HCT116 (cell line): ENCODE data around the gene NHERF2. TPM values are rescaled to one million over a fixed set of nuclear protein-coding genes. Genes with fewer than 3 reads are reported as not detected.

Source experiments
- ATAC-seq: fragments of 200-7000 bp; cut with Tn5 transposase; 2 replicates; pipeline ENCODE4 v1.9.1; 2020; ENCODE audit warnings: mild to moderate bottlenecking, moderate library complexity
- BruUV-seq: library from RNA; stranded (reverse); fragments of 400-500 nt; replicated peaks from 2 replicates; lab custom pipeline; 2021; lab: Mats Ljungman, UMichigan
- CTCF ChIA-PET: fragments of 300-600 bp; sonication (Branson Sonifier 250); formaldehyde crosslinking; loops from one replicate; lab custom pipeline; 2021; ENCODE audit warnings: antibody characterized with exemption; lab: Charles Lee
- POLR2A ChIA-PET: fragments of 300-600, 350-600 bp; sonication (Branson Sonifier 250); formaldehyde crosslinking; loops from one replicate; lab custom pipeline; 2021; ENCODE audit warnings: antibody characterized with exemption; lab: Charles Lee
- RAD21 ChIA-PET, 2 experiments: fragments of 300-600 bp; sonication (Branson Sonifier 250); formaldehyde crosslinking; loops; one replicate each; lab custom pipeline; 2023; ENCODE audit warnings: low total read pairs in 2 of 2; ENCODE audit not compliant: uncharacterized antibody in 2 of 2, unreplicated experiment in 2 of 2, low non-redundant PET in 1 of 2; lab: Charles Lee
- DNase-seq: peaks from one replicate; pipeline ENCODE4 v3.0.0-alpha.2; 2010; ENCODE audit warnings: low read depth, low spot score
- H2AFZ ChIP-seq: fragments of 200-600 bp; shearing (Covaris generic), sonication (generic); 2 replicates; pipeline ENCODE4 v1.6.1; 2017; ENCODE audit warnings: low read depth, mixed run types, mixed read lengths, antibody characterized with exemption, low read length; ENCODE audit not compliant: poor library complexity, severe bottlenecking
- H3K27ac ChIP-seq: 2 replicates; pipeline ENCODE4 v1.5.1; 2012; ENCODE audit warnings: low read depth, low read length
- H3K27me3 ChIP-seq: fragments of 200-600 bp; sonication (generic); 2 replicates; pipeline ENCODE4 v1.6.1; 2016; ENCODE audit warnings: mixed run types, low read length, mixed read lengths; ENCODE audit not compliant: insufficient read depth
- H3K36me3 ChIP-seq, 2 experiments: fragments of 200-500 bp in 1 of 2; fragments of 200-600 bp in 1 of 2; sonication (Bioruptor generic) in 1 of 2; sonication (generic) in 1 of 2; 2 replicates each; pipeline versions ENCODE4 v1.5.1 to v1.6.1; 2014 to 2016; ENCODE audit warnings: low read length in 2 of 2, inconsistent platforms in 1 of 2, mixed read lengths in 1 of 2, mixed run types in 1 of 2; ENCODE audit not compliant: insufficient read depth in 2 of 2, control insufficient read depth in 1 of 2
- H3K4me1 ChIP-seq, 2 experiments: fragments of 200-600 bp in 1 of 2; sonication (generic) in 1 of 2; 2 replicates each; pipeline versions ENCODE4 v1.5.1 to v1.6.1; 2012 to 2017; ENCODE audit warnings: low read length in 2 of 2, inconsistent platforms in 1 of 2, mild to moderate bottlenecking in 1 of 2, mixed read lengths in 1 of 2, mixed run types in 1 of 2, moderate library complexity in 1 of 2; ENCODE audit not compliant: insufficient read depth in 2 of 2, control insufficient read depth in 1 of 2
- H3K4me2 ChIP-seq: fragments of 200-600 bp; sonication (generic); 2 replicates; pipeline ENCODE4 v1.6.1; 2017; ENCODE audit warnings: mixed run types, low read length, mixed read lengths
- H3K4me3 ChIP-seq, 2 experiments: fragments of 200-600 bp in 1 of 2; sonication (generic) in 1 of 2; replicated peaks in 1 of 2; 2 replicates each; pipeline ENCODE4 v1.5.1; 2011 to 2016; ENCODE audit warnings: low read length in 2 of 2, control low read depth in 1 of 2, low read depth in 1 of 2, mild to moderate bottlenecking in 1 of 2, mixed read lengths in 1 of 2, mixed run types in 1 of 2
- H3K79me2 ChIP-seq: fragments of 200-600 bp; sonication (generic); 2 replicates; pipeline ENCODE4 v1.6.1; 2017; ENCODE audit warnings: mild to moderate bottlenecking, mixed run types, low read length, moderate library complexity, mixed read lengths; ENCODE audit not compliant: insufficient read depth
- H3K9ac ChIP-seq: fragments of 200-600 bp; sonication (generic); 2 replicates; pipeline ENCODE4 v1.6.1; 2016; ENCODE audit warnings: low read length, mixed read lengths
- H3K9me2 ChIP-seq: fragments of 200-600 bp; sonication (generic), shearing (Covaris generic); 2 replicates; pipeline ENCODE4 v1.6.1; 2017; ENCODE audit warnings: mixed run types, mild to moderate bottlenecking, moderate library complexity; ENCODE audit not compliant: insufficient read depth
- H3K9me3 ChIP-seq, 2 experiments: fragments of 200-500 bp in 1 of 2; fragments of 200-600 bp in 1 of 2; sonication (Bioruptor generic) in 1 of 2; sonication (generic) in 1 of 2; 2 replicates each; pipeline ENCODE4 v1.6.1; 2014 to 2017; ENCODE audit warnings: low read length in 2 of 2, mixed read lengths in 2 of 2, inconsistent platforms in 1 of 2, low read depth in 1 of 2, mild to moderate bottlenecking in 1 of 2, mixed run types in 1 of 2, moderate library complexity in 1 of 2; ENCODE audit not compliant: control insufficient read depth in 1 of 2, insufficient read depth in 1 of 2
- H4K20me1 ChIP-seq: fragments of 200-600 bp; sonication (generic), shearing (Covaris generic); 2 replicates; pipeline ENCODE4 v1.6.1; 2017; ENCODE audit warnings: mixed run types, mild to moderate bottlenecking, moderate library complexity; ENCODE audit not compliant: insufficient read depth
- CBX3 ChIP-seq: IDR thresholded peaks from 2 replicates; pipeline ENCODE4 v1.6.1; 2012; ENCODE audit warnings: low read depth
- CEBPB ChIP-seq: IDR thresholded peaks from 2 replicates; pipeline ENCODE4 v1.6.1; 2012; ENCODE audit warnings: low read depth
- EGR1 ChIP-seq: IDR thresholded peaks from 2 replicates; pipeline ENCODE4 v1.6.1; 2012; ENCODE audit warnings: low read depth
- EZH2phosphoT487 ChIP-seq: fragments of 200-600 bp; IDR thresholded peaks from 2 replicates; pipeline ENCODE4 v1.6.1; 2018; ENCODE audit warnings: antibody characterized with exemption, borderline replicate concordance
- FOSL1 ChIP-seq: IDR thresholded peaks from 2 replicates; pipeline ENCODE4 v1.6.1; 2012; ENCODE audit warnings: low read depth
- JUND ChIP-seq: IDR thresholded peaks from 2 replicates; pipeline ENCODE4 v1.6.1; 2012
- POLR2A ChIP-seq: IDR thresholded peaks from 2 replicates; pipeline ENCODE4 v1.7.0; 2011; ENCODE audit warnings: borderline replicate concordance; ENCODE audit not compliant: insufficient read depth, insufficient read length; ENCODE audit errors: extremely low read depth
- RAD21 ChIP-seq: IDR thresholded peaks from 2 replicates; pipeline ENCODE4 v1.6.1; 2012; ENCODE audit warnings: low read depth, mild to moderate bottlenecking
- REST ChIP-seq: IDR thresholded peaks from 2 replicates; pipeline ENCODE4 v1.6.1; 2012; ENCODE audit warnings: low read depth
- SIN3A ChIP-seq: IDR thresholded peaks from 2 replicates; pipeline ENCODE4 v1.6.1; 2012; ENCODE audit warnings: low read depth
- SP1 ChIP-seq: IDR thresholded peaks from 2 replicates; pipeline ENCODE4 v1.6.1; 2012; ENCODE audit warnings: low read depth
- SRF ChIP-seq: IDR thresholded peaks from 2 replicates; pipeline ENCODE4 v1.6.1; 2012; ENCODE audit warnings: low read depth
- TCF7L2 ChIP-seq: IDR thresholded peaks from 2 replicates; pipeline ENCODE4 v1.7.0; 2011; ENCODE audit warnings: borderline replicate concordance, inconsistent platforms; ENCODE audit not compliant: insufficient read depth, insufficient read length; ENCODE audit errors: extremely low read depth
- YY1 ChIP-seq: IDR thresholded peaks from 2 replicates; pipeline ENCODE4 v1.6.1; 2011; ENCODE audit warnings: low read length, low read depth, moderate library complexity, mild to moderate bottlenecking; ENCODE audit not compliant: insufficient replicate concordance; ENCODE audit errors: extremely low read depth
- ZBTB33 ChIP-seq: IDR thresholded peaks from 2 replicates; pipeline ENCODE4 v1.6.1; 2011; ENCODE audit warnings: mild to moderate bottlenecking, low read length, moderate library complexity; ENCODE audit not compliant: insufficient replicate concordance; ENCODE audit errors: extremely low read depth
- ZFX ChIP-seq: fragments of 450-650 bp; IDR thresholded peaks from 2 replicates; pipeline ENCODE4 v1.6.1; 2017
- ZNF274 ChIP-seq: fragments of 200-500 bp; sonication (Bioruptor generic); IDR thresholded peaks from 2 replicates; pipeline ENCODE4 v1.6.1; 2014; ENCODE audit warnings: mild to moderate bottlenecking, low read depth, low read length, inconsistent platforms
- intact Hi-C: fragments of 100-400 bp; cut with micrococcal nuclease; formaldehyde crosslinking; loops from 2 replicates; pipeline ENCODE4 v1.10.0; 2022
- total RNA-seq: library from RNA; stranded (reverse); gene quantifications from one replicate; pipeline ENCODE4 v1.2.1, GENCODE V29; 2021; ENCODE audit not compliant: unreplicated experiment
- TF ChIP-seq, protein P1 (sequence below): IDR thresholded peaks from 2 replicates; pipeline ENCODE4 v1.6.1; 2012
- TF ChIP-seq, protein P2 (sequence below), 3 experiments: fragments of 200-600 bp in 1 of 3; sonication (generic) in 1 of 3; IDR thresholded peaks in 2 of 3; conservative IDR thresholded peaks in 1 of 3; 2 replicates each; pipeline ENCODE4 v1.5.1; 2012 to 2017; ENCODE audit warnings: low read depth in 2 of 3, low read length in 2 of 3, antibody characterized with exemption in 1 of 3, borderline replicate concordance in 1 of 3, control low read depth in 1 of 3, mild to moderate bottlenecking in 1 of 3, mixed read lengths in 1 of 3, mixed run types in 1 of 3, moderate library complexity in 1 of 3; ENCODE audit not compliant: insufficient read depth in 1 of 3

Gene NHERF2
- total RNA-seq, 1 experiment from 2014 or later, result 58.4 TPM

DNA sequence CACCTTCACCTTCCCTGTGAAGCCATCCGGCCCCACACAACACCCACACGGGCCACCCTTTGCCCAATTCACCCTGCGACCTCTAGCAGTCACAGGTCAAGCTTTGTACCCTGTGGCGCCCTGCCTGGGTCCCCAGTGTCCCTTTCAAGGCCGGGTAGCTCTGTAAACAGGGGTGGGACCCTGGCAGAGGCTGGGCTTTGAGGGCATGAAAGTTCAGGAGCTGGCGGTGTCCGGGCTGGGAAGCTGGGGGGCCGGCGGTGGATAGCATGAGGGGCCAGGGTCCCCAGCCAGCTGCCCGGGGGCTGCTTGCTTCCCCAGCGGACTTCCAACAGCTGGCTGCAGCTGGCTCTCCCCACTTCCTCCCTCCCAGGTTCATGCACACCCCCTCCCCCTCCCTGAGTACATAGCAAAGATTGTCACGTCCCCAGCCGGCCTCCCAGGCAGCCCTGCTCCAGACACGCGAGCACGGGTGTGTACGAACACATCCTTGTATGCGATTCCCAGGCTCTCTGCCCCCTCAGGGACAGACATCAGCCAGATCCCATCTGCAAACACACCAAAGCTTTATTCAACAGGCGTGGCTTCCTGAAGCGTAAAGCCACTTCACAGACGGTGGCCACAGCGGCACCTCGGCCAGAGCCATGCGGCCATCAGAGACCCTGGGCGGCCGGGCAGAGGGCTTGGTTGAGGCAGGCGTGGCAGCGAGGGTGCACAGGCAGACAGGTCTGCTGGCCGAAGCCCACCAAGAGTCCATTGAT is 12.8 kb downstream of the NHERF2 start:
- H3K79me2 ChIP-seq, result no peaks in the 10 kb centered on the region
- H3K9me3 ChIP-seq, result no peaks in the 10 kb centered on the region
- no peak overlapping the region for H3K4me3 ChIP-seq
- RAD21 ChIA-PET, result no interaction called here
- no peaks in the 10 kb centered on the region for H3K27me3 ChIP-seq
- no peak overlapping the region for H3K9ac ChIP-seq
- H3K4me2 ChIP-seq, result no peak overlapping the region
- ATAC-seq (no peak), DNase-seq (no peak)
- no peaks in the 10 kb centered on the region for H3K9me2 ChIP-seq
- H4K20me1 ChIP-seq, result no peaks in the 10 kb centered on the region
- CTCF ChIA-PET, result no interaction called here
- no peak overlapping the region; the same call in 1 of the 2 replicates for H3K27ac ChIP-seq
- intact Hi-C loops, result no loop called here
- peaks cover 5 to 41% of the 10 kb centered on the region in 2 experiments; a peak in 2 of 4 replicates for H3K4me1 ChIP-seq
- POLR2A ChIA-PET, result no interaction called here
- no peaks in the 10 kb centered on the region for H3K36me3 ChIP-seq
- no TSS peak for BruUV-seq
- TF ChIP-seq, protein P1, sequence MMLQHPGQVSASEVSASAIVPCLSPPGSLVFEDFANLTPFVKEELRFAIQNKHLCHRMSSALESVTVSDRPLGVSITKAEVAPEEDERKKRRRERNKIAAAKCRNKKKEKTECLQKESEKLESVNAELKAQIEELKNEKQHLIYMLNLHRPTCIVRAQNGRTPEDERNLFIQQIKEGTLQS, result no peak
- TF ChIP-seq TCF7L2 (no peak), SIN3A (no peak), RAD21 (no peak), ZFX (no peak), CEBPB (no peak), YY1 (no peak), JUND (no peak), SRF (no peak), EGR1 (no peak), CBX3 (no peak), POLR2A (no peak), ZBTB33 (no peak), REST (no peak), EZH2phosphoT487 (no peak), FOSL1 (no peak), SP1 (no peak), ZNF274 (no peak)
- TF ChIP-seq, protein P2, sequence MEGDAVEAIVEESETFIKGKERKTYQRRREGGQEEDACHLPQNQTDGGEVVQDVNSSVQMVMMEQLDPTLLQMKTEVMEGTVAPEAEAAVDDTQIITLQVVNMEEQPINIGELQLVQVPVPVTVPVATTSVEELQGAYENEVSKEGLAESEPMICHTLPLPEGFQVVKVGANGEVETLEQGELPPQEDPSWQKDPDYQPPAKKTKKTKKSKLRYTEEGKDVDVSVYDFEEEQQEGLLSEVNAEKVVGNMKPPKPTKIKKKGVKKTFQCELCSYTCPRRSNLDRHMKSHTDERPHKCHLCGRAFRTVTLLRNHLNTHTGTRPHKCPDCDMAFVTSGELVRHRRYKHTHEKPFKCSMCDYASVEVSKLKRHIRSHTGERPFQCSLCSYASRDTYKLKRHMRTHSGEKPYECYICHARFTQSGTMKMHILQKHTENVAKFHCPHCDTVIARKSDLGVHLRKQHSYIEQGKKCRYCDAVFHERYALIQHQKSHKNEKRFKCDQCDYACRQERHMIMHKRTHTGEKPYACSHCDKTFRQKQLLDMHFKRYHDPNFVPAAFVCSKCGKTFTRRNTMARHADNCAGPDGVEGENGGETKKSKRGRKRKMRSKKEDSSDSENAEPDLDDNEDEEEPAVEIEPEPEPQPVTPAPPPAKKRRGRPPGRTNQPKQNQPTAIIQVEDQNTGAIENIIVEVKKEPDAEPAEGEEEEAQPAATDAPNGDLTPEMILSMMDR (IDR thresholded peaks at IDR 0.05 in 2 of 3, conservative IDR thresholded peaks at IDR 0.05 in 1 of 3; ENCODE audit: borderline replicate concordance in 1 of 3, insufficient read depth in 1 of 3, low read depth in 2 of 3, low read length in 2 of 3), result no peak
- no peak overlapping the region for H2AFZ ChIP-seq
